Calu3 (cell line): ENCODE data around the gene APBB1IP. TPM values are rescaled to one million over a fixed set of nuclear protein-coding genes. Genes with fewer than 3 reads are reported as not detected.

Experiments used
- BruUV-seq: library from RNA; stranded (reverse); fragments of 400-500 nt; replicated peaks from 2 replicates; lab custom pipeline; 2021; lab: Mats Ljungman, UMichigan
- CTCF ChIA-PET: fragments of 300-600 bp; sonication (Branson Sonifier 250); formaldehyde crosslinking; loops from one replicate; lab custom pipeline; 2022; ENCODE audit warnings: antibody characterized with exemption; lab: Charles Lee
- DNase-seq: peaks from one replicate; pipeline ENCODE4 v3.0.0; 2022
- H3K27ac Mint-ChIP-seq: one replicate; pipeline ENCODE4 v1.8.0; 2022; ENCODE audit warnings: mixed read lengths; ENCODE audit not compliant: unreplicated experiment
- H3K27me3 Mint-ChIP-seq: one replicate; pipeline ENCODE4 v1.8.0; 2022; ENCODE audit warnings: mixed read lengths; ENCODE audit not compliant: unreplicated experiment
- H3K36me3 Mint-ChIP-seq: one replicate; pipeline ENCODE4 v1.8.0; 2022; ENCODE audit warnings: mild to moderate bottlenecking, moderate library complexity, mixed read lengths; ENCODE audit not compliant: insufficient read depth, unreplicated experiment
- H3K4me1 Mint-ChIP-seq: one replicate; pipeline ENCODE4 v1.8.0; 2022; ENCODE audit warnings: mild to moderate bottlenecking, low read depth, mixed read lengths; ENCODE audit not compliant: unreplicated experiment
- H3K4me3 Mint-ChIP-seq: one replicate; pipeline ENCODE4 v1.8.0; 2022; ENCODE audit warnings: mild to moderate bottlenecking, low read depth, moderate library complexity, mixed read lengths; ENCODE audit not compliant: unreplicated experiment
- H3K9me3 Mint-ChIP-seq: one replicate; pipeline ENCODE4 v1.8.0; 2022; ENCODE audit warnings: low read depth, mixed read lengths; ENCODE audit not compliant: unreplicated experiment
- intact Hi-C: fragments of 100-400 bp; cut with micrococcal nuclease; formaldehyde crosslinking; loops from one replicate; pipeline ENCODE4 v1.10.0; 2022; ENCODE audit not compliant: unreplicated experiment
- total RNA-seq: library from RNA; stranded (reverse); gene quantifications from 2 replicates; pipeline ENCODE4 v1.2.3, GENCODE V29; 2022
- TF ChIP-seq, protein P1 (sequence below): fragments of 200-600 bp; IDR thresholded peaks from one replicate; pipeline ENCODE4 v1.8.0; 2022; ENCODE audit warnings: antibody characterized with exemption; ENCODE audit not compliant: unreplicated experiment

The APBB1IP gene
- total RNA-seq, 1 experiment from 2014 or later, result 1.5 TPM

DNA sequence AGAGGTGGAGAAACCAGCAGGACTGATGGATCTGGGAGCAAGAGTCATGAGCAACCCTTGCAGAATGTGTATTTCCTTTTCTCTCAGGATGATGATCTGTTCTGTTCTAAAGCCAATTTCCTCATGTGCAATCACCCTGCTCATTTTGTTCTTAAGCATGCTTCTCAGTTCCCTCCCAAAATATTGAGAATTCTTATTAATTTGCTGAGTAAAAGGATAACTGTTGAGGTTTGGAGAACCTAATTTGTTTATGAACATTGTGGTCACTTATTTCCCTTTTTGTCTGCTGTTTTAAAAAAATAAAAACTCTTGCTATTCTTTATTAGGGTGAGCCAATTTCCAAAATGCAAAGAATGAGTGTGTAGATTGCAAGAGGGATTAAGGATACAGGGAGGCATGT is 106.8 kb downstream of the APBB1IP start:
- Mint-ChIP-seq H3K4me3 (no peak overlapping the region), H3K27ac (no peak overlapping the region), H3K27me3 (no peaks in the 10 kb centered on the region), H3K9me3 (no peaks in the 10 kb centered on the region), H3K36me3 (peaks cover 8% of the 10 kb centered on the region), H3K4me1 (no peaks in the 10 kb centered on the region)
- intact Hi-C loops, result no loop called here
- no peak for DNase-seq
- TF ChIP-seq, protein P1, sequence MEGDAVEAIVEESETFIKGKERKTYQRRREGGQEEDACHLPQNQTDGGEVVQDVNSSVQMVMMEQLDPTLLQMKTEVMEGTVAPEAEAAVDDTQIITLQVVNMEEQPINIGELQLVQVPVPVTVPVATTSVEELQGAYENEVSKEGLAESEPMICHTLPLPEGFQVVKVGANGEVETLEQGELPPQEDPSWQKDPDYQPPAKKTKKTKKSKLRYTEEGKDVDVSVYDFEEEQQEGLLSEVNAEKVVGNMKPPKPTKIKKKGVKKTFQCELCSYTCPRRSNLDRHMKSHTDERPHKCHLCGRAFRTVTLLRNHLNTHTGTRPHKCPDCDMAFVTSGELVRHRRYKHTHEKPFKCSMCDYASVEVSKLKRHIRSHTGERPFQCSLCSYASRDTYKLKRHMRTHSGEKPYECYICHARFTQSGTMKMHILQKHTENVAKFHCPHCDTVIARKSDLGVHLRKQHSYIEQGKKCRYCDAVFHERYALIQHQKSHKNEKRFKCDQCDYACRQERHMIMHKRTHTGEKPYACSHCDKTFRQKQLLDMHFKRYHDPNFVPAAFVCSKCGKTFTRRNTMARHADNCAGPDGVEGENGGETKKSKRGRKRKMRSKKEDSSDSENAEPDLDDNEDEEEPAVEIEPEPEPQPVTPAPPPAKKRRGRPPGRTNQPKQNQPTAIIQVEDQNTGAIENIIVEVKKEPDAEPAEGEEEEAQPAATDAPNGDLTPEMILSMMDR, result no peak
- BruUV-seq, result no TSS peak
- CTCF ChIA-PET, result interaction anchor here (0.7 kb wide), 1 partner anchor 204 kb away, joined by 3 read pairs; no protein-coding TSS in a partner anchor

DNA sequence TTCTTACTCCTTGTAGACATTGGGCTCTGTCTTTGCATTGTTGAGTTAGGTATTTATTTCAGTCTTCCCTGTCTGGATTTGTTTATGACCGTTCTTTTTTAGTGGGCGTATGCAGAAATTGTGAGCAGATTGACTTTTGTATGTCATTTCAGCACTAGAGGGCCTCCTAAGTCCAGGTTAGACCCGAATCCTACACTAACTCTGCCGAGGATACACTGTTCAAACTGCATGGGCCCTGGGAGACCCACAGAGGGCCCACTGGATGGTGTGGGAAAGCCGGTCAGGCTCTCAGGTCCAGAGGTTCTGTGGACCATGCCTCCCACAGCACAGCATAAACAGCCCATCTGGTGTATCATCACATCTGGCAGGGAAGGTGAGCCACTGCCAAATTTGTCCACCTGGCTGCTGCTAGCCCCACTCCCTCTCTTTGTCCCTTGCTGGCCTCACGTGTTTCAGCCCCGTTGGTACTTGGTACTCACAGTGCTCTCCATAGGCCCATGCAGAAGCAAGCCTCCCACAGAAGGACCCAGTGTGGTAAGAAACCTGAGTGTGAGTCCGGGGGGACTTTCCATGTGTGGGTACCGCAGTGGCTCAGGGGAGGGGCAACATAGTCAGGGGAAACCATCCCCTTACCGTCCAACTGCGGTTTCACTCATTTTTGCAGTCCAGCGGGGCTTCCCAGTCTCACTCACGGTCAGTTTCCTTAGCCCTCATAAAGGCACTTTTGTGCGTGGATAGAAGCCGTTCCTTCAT is 112.8 kb downstream of the APBB1IP start:
- Mint-ChIP-seq H3K4me1 (peaks cover 9% of the 10 kb centered on the region), H3K27me3 (no peaks in the 10 kb centered on the region), H3K9me3 (no peaks in the 10 kb centered on the region), H3K4me3 (no peak overlapping the region), H3K36me3 (no peaks in the 10 kb centered on the region), H3K27ac (no peak overlapping the region)
- intact Hi-C loops, result no loop called here
- no TSS peak for BruUV-seq
- TF ChIP-seq, protein P1, result no peak
- CTCF ChIA-PET, result no interaction called here
- peak; percentile 15 for DNase-seq

DNA sequence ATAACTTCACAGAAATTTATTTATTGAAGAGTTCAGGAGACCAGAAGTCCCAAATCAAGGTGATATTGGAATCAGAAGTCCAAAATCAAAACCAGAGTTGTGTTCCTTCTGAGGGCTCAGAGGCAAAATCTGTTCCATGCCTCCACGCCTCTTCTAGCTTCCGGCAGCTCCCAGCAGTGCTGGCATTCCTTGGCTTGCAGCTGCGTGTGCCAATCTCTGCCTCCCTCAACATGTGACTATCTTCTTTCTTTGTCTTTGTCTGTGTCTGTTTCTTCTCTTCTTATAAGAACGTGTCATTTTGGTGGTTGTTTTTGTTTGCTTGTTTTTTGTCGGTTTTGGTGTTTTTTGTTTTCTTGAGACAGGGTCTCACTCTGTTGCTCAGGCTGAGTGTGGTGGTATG is 116.1 kb downstream of the APBB1IP start:
- Mint-ChIP-seq H3K27ac (no peak overlapping the region), H3K4me1 (peaks cover 20% of the 10 kb centered on the region), H3K4me3 (no peak overlapping the region), H3K9me3 (no peaks in the 10 kb centered on the region), H3K36me3 (no peaks in the 10 kb centered on the region), H3K27me3 (no peaks in the 10 kb centered on the region)
- TF ChIP-seq, protein P1, result no peak
- CTCF ChIA-PET, result no interaction called here
- DNase-seq, result no peak
- BruUV-seq, result no TSS peak
- intact Hi-C loops, result no loop called here

DNA sequence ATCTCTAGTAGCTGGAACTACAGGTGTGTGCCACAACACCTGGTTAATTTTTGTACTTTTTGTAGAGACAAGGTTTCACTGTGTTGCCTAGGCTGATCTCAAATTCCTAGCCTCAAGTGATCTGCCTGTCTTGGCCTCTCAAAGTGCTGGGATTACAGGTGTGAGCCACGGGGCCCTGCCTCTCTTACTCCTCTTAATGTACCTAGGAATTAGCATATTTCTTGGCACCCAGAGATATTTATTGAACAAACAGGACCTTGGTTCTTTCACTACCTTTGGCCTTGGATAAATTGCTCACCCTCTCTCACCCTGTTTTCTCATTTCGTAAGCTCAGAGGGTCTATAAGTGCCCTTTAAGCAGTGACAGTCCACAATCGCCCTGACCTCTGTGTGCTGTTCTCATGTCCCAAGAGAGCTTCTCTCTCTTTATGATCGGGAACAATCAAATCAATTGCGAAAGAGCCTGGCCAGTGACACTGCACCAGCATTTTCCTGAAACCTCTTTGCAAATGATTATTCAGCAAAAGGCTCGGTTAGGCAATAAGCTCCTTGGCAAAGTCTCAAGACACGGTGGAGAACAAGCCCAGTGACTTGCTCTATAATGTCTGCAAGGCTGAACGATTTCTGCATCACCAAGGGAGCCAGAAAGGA is 117.7 kb downstream of the APBB1IP start:
- intact Hi-C loops, result loop anchor here (5.0 kb wide), 1 partner anchor 289 kb away; no protein-coding TSS in a partner anchor
- Mint-ChIP-seq H3K9me3 (no peaks in the 10 kb centered on the region), H3K27ac (no peak overlapping the region), H3K4me1 (peaks cover 20% of the 10 kb centered on the region), H3K4me3 (no peak overlapping the region), H3K27me3 (no peaks in the 10 kb centered on the region), H3K36me3 (no peaks in the 10 kb centered on the region)
- TF ChIP-seq, protein P1, result no peak
- no TSS peak for BruUV-seq
- DNase-seq, result peak; percentile 50
- CTCF ChIA-PET, result interaction anchor here (0.6 to 2.6 kb wide), 6 partner anchors 16 to 830 kb away, joined by 3 to 35 read pairs (median 4); no protein-coding TSS in a partner anchor
